Tibial artery (tissue), 4 donors: ENCODE results near the gene ALDH3A2.
A peak's percentile ranks its signal among the peaks of the same experiment; 100 is the strongest.

Source experiments
- DNase-seq, 2 donors: peaks; one replicate each; pipeline ENCODE4 v3.0.0-alpha.2; 2019
- H3K27ac ChIP-seq, 2 donors: fragments of 200-600 bp; sonication (generic) in 1 of 2; 1 replicate in 1 of 2; 2 replicates in 1 of 2; pipeline ENCODE4 v1.5.1; 2018 to 2019; ENCODE audit warnings: mild to moderate bottlenecking in 1 of 2
- H3K27me3 ChIP-seq, 2 donors: fragments of 200-600 bp; sonication (generic) in 1 of 2; one replicate each; pipeline versions ENCODE4 v1.5.1 to v1.6.0; 2016 to 2019
- H3K36me3 ChIP-seq, 3 donors: fragments of 200-600 bp; sonication (generic) in 2 of 3; one replicate each; pipeline ENCODE4 v1.5.1; 2016 to 2019; ENCODE audit warnings: mild to moderate bottlenecking in 2 of 3
- H3K4me1 ChIP-seq, 4 donors: fragments of 200-600 bp; sonication (generic) in 2 of 4; 1 replicate in 3 of 4; 2 replicates in 1 of 4; pipeline ENCODE4 v1.5.1; 2016 to 2019
- H3K4me3 ChIP-seq, 2 donors: fragments of 200-600 bp; sonication (generic) in 1 of 2; 1 replicate in 1 of 2; 2 replicates in 1 of 2; pipeline ENCODE4 v1.5.1; 2018 to 2019; ENCODE audit warnings: mild to moderate bottlenecking in 2 of 2
- H3K9me3 ChIP-seq, 3 donors: fragments of 200-600 bp; sonication (generic) in 1 of 3; one replicate each; pipeline ENCODE4 v1.5.1; 2016 to 2019
- intact Hi-C: fragments of 100-400 bp; cut with DNase I; formaldehyde crosslinking; loops from one replicate; pipeline ENCODE4 v1.15.0; 2023; ENCODE audit warnings: low total_unique reads
- TF ChIP-seq, protein P1 (sequence below), 2 experiments: fragments of 200-600 bp in 1 of 2; fragments of 450-650 bp in 1 of 2; IDR thresholded peaks; one replicate each; pipeline ENCODE4 v1.5.1; 2017 to 2019; ENCODE audit warnings: antibody characterized with exemption in 2 of 2, mild to moderate bottlenecking in 1 of 2, moderate library complexity in 1 of 2

ALDH3A2 gene

DNA sequence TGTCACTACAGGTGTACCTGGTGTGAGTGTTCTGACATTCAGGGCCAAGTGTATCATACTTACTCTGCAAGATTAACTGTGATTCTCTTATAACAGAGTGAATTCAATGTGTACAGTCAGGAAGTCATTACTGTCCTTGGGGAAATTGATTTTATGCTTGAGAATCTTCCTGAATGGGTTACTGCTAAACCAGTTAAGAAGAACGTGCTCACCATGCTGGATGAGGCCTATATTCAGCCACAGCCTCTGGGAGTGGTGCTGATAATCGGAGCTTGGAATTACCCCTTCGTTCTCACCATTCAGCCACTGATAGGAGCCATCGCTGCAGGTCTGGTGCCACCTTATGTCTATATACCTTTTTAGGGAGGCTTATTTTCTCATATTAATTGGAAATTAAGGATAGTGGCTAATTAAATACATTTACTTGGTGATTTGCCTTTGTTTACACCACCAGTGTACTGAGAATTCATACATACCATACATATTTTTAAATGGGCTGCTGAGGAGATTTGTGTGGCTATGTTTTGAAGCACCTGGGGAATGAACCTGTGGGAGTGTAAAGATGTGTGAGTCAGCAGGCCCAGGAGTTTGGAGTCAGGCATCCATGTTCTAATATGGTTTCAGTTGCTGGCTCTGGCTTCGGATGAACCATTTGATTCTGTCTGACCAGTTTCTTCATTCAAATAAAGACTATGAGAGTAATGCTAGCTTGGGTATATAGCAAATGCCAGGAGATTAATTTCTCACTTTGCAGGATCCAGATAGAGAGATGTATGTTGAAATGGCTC is 3.1 kb downstream of the ALDH3A2 start:
- peaks cover 30 to 34% (median 31%) of the 10 kb centered on the region in 3 donors for H3K36me3 ChIP-seq
- H3K4me1 ChIP-seq: peaks cover 0 to 53% (median 47%) of the 10 kb centered on the region in 4 donors
- peak overlapping the region in 1 of 2 donors; percentile 83 for H3K4me3 ChIP-seq
- intact Hi-C loops: no loop called here
- no peaks in the 10 kb centered on the region for H3K9me3 ChIP-seq
- H3K27me3 ChIP-seq: no peaks in the 10 kb centered on the region
- H3K27ac ChIP-seq: peak overlapping the region; percentile 49 to 90
- TF ChIP-seq, protein P1, sequence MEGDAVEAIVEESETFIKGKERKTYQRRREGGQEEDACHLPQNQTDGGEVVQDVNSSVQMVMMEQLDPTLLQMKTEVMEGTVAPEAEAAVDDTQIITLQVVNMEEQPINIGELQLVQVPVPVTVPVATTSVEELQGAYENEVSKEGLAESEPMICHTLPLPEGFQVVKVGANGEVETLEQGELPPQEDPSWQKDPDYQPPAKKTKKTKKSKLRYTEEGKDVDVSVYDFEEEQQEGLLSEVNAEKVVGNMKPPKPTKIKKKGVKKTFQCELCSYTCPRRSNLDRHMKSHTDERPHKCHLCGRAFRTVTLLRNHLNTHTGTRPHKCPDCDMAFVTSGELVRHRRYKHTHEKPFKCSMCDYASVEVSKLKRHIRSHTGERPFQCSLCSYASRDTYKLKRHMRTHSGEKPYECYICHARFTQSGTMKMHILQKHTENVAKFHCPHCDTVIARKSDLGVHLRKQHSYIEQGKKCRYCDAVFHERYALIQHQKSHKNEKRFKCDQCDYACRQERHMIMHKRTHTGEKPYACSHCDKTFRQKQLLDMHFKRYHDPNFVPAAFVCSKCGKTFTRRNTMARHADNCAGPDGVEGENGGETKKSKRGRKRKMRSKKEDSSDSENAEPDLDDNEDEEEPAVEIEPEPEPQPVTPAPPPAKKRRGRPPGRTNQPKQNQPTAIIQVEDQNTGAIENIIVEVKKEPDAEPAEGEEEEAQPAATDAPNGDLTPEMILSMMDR (IDR thresholded peaks at IDR 0.05): no peak
- DNase-seq: no peak

DNA sequence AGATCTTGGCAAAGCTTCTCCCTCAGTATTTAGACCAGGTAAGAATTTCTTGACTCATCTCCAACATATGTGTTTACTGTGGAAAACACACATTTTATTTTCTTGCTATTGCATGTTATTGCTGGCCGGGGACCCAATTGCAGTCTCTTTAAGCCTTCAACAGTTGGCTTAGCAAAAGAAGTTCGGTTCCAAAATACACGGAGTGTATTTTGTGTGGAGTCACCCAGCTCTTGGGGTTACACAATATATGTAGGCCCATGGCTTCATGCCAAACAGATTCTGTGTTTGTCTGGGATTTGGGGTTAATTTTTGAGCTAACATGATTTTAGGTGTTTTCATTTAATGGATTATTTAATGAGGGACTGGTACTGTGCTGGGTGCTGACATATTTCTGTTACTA is 4.0 kb downstream of the ALDH3A2 start:
- H3K27me3 ChIP-seq: no peaks in the 10 kb centered on the region
- TF ChIP-seq, protein P1 (IDR thresholded peaks at IDR 0.05): no peak
- peaks cover 0 to 48% (median 40%) of the 10 kb centered on the region in 4 donors for H3K4me1 ChIP-seq
- peak overlapping the region; percentile 49 to 90 for H3K27ac ChIP-seq
- H3K4me3 ChIP-seq: peak overlapping the region in 1 of 2 donors; percentile 1
- no peak for DNase-seq
- H3K9me3 ChIP-seq: no peaks in the 10 kb centered on the region
- peaks cover 37 to 42% (median 38%) of the 10 kb centered on the region in 3 donors for H3K36me3 ChIP-seq
- intact Hi-C loops: no loop called here

DNA sequence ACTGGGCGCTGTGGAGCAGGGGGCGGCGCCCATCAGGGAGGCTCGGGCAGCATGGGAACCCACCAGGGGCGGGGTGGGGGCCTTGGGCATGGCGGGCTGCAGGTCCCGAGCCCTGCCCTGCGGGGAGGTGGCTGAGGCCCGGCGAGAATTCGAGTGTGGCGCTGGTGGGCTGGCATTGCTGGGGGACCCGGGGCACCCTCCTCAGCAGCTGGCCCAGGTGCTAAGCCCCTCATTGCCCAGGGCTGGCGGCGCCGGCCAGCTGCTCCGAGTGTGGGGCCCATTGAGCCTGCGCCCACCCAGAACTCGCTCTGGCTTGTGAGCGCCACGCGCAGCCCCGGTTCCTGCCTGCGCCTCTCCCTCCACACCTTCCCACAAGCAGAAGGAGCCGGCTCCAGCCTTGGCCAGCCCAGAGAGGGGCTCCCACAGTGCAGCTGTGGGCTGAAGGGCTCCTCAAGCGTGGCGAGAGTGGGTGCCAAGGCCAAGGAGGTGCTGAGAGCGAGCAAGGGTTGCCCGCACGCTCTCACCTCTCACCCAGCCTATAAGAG is 5.9 kb downstream of the ALDH3A2 start:
- intact Hi-C loops: no loop called here
- H3K9me3 ChIP-seq: no peaks in the 10 kb centered on the region
- peaks cover 0 to 50% (median 38%) of the 10 kb centered on the region in 4 donors for H3K4me1 ChIP-seq
- DNase-seq: no peak
- H3K4me3 ChIP-seq: no peak overlapping the region
- peak overlapping the region; percentile 7 to 90 for H3K27ac ChIP-seq
- no peaks in the 10 kb centered on the region for H3K27me3 ChIP-seq
- H3K36me3 ChIP-seq: peaks cover 37 to 48% (median 38%) of the 10 kb centered on the region in 3 donors
- TF ChIP-seq, protein P1 (IDR thresholded peaks at IDR 0.05): no peak

DNA sequence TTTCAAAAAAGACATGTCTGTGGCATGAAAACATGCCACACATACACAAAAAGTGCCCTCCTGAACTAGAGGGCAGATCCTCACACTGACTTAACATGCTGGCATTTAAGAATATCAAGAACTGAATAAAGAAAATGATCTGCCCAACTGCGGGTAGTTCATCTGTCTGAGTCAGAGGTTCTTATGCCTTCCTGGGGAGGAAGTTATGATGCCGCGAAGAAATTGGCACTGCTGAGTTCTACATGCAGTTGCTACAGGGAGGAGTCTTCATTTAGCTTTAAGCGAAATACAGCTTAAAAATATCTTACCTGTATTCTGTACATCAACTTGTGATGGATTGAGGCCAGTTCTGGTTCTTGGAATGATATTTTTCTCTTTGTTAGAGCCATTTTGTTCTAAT is 6.3 kb downstream of the ALDH3A2 start:
- Histone ChIP-seq H3K9me3 (no peaks in the 10 kb centered on the region), H3K4me3 (no peak overlapping the region), H3K27ac (no peak overlapping the region), H3K4me1 (peaks cover 0 to 50% (median 39%) of the 10 kb centered on the region in 4 donors), H3K27me3 (no peaks in the 10 kb centered on the region), H3K36me3 (peaks cover 37 to 48% (median 38%) of the 10 kb centered on the region in 3 donors)
- TF ChIP-seq, protein P1 (IDR thresholded peaks at IDR 0.05): no peak
- intact Hi-C loops: loop anchor here (5.0 kb wide), 1 partner anchor 92 kb away; the partner anchor contains the start of gene ALDH3A1
- no peak for DNase-seq

DNA sequence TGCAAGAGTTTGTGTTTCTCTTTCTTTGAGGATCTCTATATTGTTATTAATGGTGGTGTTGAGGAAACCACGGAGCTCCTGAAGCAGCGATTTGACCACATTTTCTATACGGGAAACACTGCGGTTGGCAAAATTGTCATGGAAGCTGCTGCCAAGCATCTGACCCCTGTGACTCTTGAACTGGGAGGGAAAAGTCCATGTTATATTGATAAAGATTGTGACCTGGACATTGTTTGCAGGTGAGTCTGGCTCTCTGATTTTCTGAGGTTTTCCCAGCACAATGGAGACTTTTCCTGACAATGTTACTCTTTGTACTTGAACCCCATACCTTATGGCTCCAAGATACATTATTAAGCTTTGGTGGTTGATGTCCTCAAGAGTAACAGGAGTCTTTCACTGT is 7.8 kb downstream of the ALDH3A2 start:
- Histone ChIP-seq H3K27me3 (no peaks in the 10 kb centered on the region), H3K9me3 (no peaks in the 10 kb centered on the region), H3K27ac (no peak overlapping the region), H3K4me3 (no peak overlapping the region), H3K36me3 (peaks cover 38 to 56% (median 42%) of the 10 kb centered on the region in 3 donors), H3K4me1 (peaks cover 0 to 38% (median 27%) of the 10 kb centered on the region in 4 donors)
- intact Hi-C loops: loop anchor here (5.0 kb wide), 1 partner anchor 91 kb away; the partner anchor contains the start of gene ALDH3A1
- DNase-seq: no peak
- TF ChIP-seq, protein P1 (IDR thresholded peaks at IDR 0.05): no peak
